ENCODE data around the gene IFFO2. TPM values are rescaled to one million over a fixed set of nuclear protein-coding genes. Genes with fewer than 3 reads are reported as not detected.

IFFO2 gene
- total and polyA plus RNA-seq, 2 donors (not counting 1 experiment from before 2014, with no cell fraction given), result 5.8 to 10.4 TPM

DNA sequence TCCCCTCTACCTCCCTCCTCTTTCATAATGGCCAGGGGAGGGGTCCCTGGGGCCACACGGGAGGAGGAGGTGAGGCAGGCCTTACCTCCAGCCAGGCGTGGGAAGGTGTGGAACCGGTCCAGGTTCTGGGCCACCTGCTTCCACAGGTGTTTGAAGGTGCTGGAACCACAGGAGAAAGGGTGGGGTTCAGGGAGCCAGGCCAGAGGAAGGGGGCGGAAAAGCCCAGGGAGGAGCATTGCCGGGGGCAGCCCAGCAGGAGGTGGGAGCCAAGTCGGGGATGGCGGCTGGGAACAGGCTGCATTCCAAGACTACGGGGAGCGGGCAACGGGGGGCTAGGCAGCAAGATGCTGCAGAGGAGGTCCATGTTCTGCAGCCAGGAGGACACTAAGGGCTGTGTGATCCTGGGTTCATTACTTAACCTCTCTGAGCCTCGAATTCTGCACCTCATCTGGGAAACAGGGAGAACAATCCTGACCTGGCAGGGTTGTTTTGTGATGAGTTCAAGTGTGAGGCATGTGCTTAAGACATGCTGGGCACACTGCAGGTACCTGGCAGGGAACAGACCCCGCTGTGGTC, 77.2 kb downstream of the IFFO2 start:
- Histone ChIP-seq H3K9me3 (ENCODE audit: control insufficient read depth, insufficient read depth, low read depth, low read length) (no peaks in the 10 kb centered on the region), H2AFZ (ENCODE audit: low read length) (no peak overlapping the region), H3K4me2 (ENCODE audit: extremely low read depth, insufficient read depth, low read length) (no peak overlapping the region), H3K36me3 (ENCODE audit: control insufficient read depth, insufficient read depth, low read length) (no peaks in the 10 kb centered on the region), H4K20me1 (ENCODE audit: control insufficient read depth, extremely low read depth, insufficient read depth, low read length) (no peaks in the 10 kb centered on the region), H3K9ac (ENCODE audit: insufficient read depth, low read length) (no peak overlapping the region), H3K79me2 (ENCODE audit: control insufficient read depth, insufficient read depth, low read length) (no peaks in the 10 kb centered on the region), H3K27me3 (ENCODE audit: control insufficient read depth, insufficient read depth, low read length) (no peaks in the 10 kb centered on the region), H3K27ac (ENCODE audit: insufficient read depth, low read length) (no peak overlapping the region), H3K4me3 (replicated peaks in 1 of 4; ENCODE audit: control extremely low read depth in 1 of 4, insufficient read depth in 1 of 4, low read depth in 3 of 4, low read length in 4 of 4) (no peak overlapping the region), H3K4me1 (ENCODE audit: control insufficient read depth, extremely low read depth, insufficient read depth, low read length) (no peaks in the 10 kb centered on the region)
- DNase-seq (ENCODE audit: low read depth in 2 of 2), result no peak
- TF ChIP-seq, protein P1, sequence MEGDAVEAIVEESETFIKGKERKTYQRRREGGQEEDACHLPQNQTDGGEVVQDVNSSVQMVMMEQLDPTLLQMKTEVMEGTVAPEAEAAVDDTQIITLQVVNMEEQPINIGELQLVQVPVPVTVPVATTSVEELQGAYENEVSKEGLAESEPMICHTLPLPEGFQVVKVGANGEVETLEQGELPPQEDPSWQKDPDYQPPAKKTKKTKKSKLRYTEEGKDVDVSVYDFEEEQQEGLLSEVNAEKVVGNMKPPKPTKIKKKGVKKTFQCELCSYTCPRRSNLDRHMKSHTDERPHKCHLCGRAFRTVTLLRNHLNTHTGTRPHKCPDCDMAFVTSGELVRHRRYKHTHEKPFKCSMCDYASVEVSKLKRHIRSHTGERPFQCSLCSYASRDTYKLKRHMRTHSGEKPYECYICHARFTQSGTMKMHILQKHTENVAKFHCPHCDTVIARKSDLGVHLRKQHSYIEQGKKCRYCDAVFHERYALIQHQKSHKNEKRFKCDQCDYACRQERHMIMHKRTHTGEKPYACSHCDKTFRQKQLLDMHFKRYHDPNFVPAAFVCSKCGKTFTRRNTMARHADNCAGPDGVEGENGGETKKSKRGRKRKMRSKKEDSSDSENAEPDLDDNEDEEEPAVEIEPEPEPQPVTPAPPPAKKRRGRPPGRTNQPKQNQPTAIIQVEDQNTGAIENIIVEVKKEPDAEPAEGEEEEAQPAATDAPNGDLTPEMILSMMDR (conservative IDR thresholded peaks at IDR 0.05 in 1 of 2, IDR thresholded peaks at IDR 0.05 in 1 of 2; ENCODE audit: low read depth in 1 of 2, low read length in 2 of 2), result no peak
- TF ChIP-seq EZH2 (IDR thresholded peaks at IDR 0.05; ENCODE audit: low read length, missing control alignments), result no peak

DNA sequence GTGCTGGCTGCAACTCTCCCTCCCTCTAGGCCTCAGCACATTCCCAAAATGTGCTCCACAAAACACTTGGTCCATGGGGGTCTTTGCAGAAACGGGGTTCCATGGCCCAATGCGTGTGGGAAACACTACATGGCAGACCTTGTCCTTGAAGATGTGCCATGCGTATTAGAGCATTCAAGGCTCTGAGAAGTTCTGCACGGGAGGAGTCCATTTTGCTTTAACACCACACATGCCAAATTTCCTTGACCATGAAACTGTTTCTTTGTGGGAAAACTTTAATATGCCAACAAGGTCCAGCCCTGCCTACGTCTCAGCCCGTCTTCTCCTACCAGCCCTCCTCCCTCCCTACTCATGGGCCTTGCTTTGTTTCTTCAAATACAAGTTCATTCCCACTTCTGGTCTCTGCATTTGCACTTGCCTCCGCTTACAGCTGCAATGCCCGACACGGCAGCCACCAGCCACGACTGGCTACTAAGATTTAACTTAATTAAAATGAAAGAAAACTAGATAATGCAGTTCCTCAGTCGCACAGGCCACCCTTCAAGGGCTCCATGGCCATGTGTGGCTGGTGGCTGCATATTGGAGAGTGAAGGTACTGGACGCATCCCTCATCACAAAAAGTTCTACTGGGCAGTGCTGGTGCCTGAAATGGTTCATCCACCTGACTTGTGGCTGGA, 77.8 kb downstream of the IFFO2 start:
- Histone ChIP-seq H3K4me1 (ENCODE audit: control insufficient read depth, extremely low read depth, insufficient read depth, low read length) (no peaks in the 10 kb centered on the region), H3K27me3 (ENCODE audit: control insufficient read depth, insufficient read depth, low read length) (no peaks in the 10 kb centered on the region), H3K79me2 (ENCODE audit: control insufficient read depth, insufficient read depth, low read length) (no peaks in the 10 kb centered on the region), H3K4me2 (ENCODE audit: extremely low read depth, insufficient read depth, low read length) (no peak overlapping the region), H3K36me3 (ENCODE audit: control insufficient read depth, insufficient read depth, low read length) (no peaks in the 10 kb centered on the region), H3K4me3 (replicated peaks in 1 of 4; ENCODE audit: control extremely low read depth in 1 of 4, insufficient read depth in 1 of 4, low read depth in 3 of 4, low read length in 4 of 4) (no peak overlapping the region), H3K9me3 (ENCODE audit: control insufficient read depth, insufficient read depth, low read depth, low read length) (no peaks in the 10 kb centered on the region), H4K20me1 (ENCODE audit: control insufficient read depth, extremely low read depth, insufficient read depth, low read length) (no peaks in the 10 kb centered on the region), H3K9ac (ENCODE audit: insufficient read depth, low read length) (no peak overlapping the region), H2AFZ (ENCODE audit: low read length) (no peak overlapping the region), H3K27ac (ENCODE audit: insufficient read depth, low read length) (no peak overlapping the region)
- no peak for DNase-seq (ENCODE audit: low read depth in 2 of 2)
- TF ChIP-seq EZH2 (IDR thresholded peaks at IDR 0.05; ENCODE audit: low read length, missing control alignments), result no peak
- TF ChIP-seq, protein P1 (conservative IDR thresholded peaks at IDR 0.05 in 1 of 2, IDR thresholded peaks at IDR 0.05 in 1 of 2; ENCODE audit: low read depth in 1 of 2, low read length in 2 of 2), result no peak

DNA sequence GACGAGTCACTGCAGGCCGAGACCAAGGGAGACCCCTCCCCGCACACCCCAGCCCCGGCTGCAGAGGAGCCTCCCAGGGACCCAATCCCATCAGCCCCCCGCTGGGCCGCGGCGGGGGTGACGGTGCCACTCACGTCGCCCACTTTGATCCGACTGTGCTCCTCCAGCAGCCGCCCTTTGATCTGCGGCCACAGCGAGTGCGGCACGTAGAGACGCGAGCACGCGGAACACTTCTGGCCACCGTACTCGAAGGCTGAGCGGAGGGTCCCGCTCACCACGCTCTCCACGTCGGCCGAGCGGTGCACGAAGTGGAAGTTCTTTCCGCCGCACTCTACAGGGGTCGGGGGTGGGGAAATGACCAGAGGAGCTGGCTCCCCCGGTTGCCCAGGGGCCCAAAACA, 79.2 kb downstream of the IFFO2 start:
- no peak overlapping the region for H3K27ac ChIP-seq (ENCODE audit: insufficient read depth, low read length)
- no peak for DNase-seq (ENCODE audit: low read depth in 2 of 2)
- H3K4me3 ChIP-seq (replicated peaks in 1 of 4; ENCODE audit: control extremely low read depth in 1 of 4, insufficient read depth in 1 of 4, low read depth in 3 of 4, low read length in 4 of 4), result no peak overlapping the region
- no peaks in the 10 kb centered on the region for H3K36me3 ChIP-seq (ENCODE audit: control insufficient read depth, insufficient read depth, low read length)
- no peaks in the 10 kb centered on the region for H3K9me3 ChIP-seq (ENCODE audit: control insufficient read depth, insufficient read depth, low read depth, low read length)
- TF ChIP-seq, protein P1 (conservative IDR thresholded peaks at IDR 0.05 in 1 of 2, IDR thresholded peaks at IDR 0.05 in 1 of 2; ENCODE audit: low read depth in 1 of 2, low read length in 2 of 2), result no peak
- no peak for TF ChIP-seq EZH2 (IDR thresholded peaks at IDR 0.05; ENCODE audit: low read length, missing control alignments)
- H3K9ac ChIP-seq (ENCODE audit: insufficient read depth, low read length), result no peak overlapping the region
- H3K4me2 ChIP-seq (ENCODE audit: extremely low read depth, insufficient read depth, low read length), result no peak overlapping the region
- no peaks in the 10 kb centered on the region for H3K27me3 ChIP-seq (ENCODE audit: control insufficient read depth, insufficient read depth, low read length)
- H4K20me1 ChIP-seq (ENCODE audit: control insufficient read depth, extremely low read depth, insufficient read depth, low read length), result no peaks in the 10 kb centered on the region
- no peaks in the 10 kb centered on the region for H3K4me1 ChIP-seq (ENCODE audit: control insufficient read depth, extremely low read depth, insufficient read depth, low read length)
- no peaks in the 10 kb centered on the region for H3K79me2 ChIP-seq (ENCODE audit: control insufficient read depth, insufficient read depth, low read length)
- H2AFZ ChIP-seq (ENCODE audit: low read length), result no peak overlapping the region
